GM21381 (cell line): ENCODE results near the gene MORC4.
"Not testable (repeated sequence)": the region's sequence is repeated elsewhere in the genome, so short reads cannot be mapped to it uniquely, and the experiment has no call there.

ENCODE experiments used
- ATAC-seq: cut with Tn5 transposase; IDR thresholded peaks from one replicate; pipeline ENCODE4 v1.9.1; 2021; ENCODE audit warnings: mild to moderate bottlenecking, moderate library complexity; ENCODE audit not compliant: unreplicated experiment

The MORC4 gene

GRCh38 chrX:107000013-107000515, at the start of gene MORC4:
TSS of gene MORC4 (minus strand) at chrX:107000212. CDS start at chrX:106999969, 243 bp downstream.
- peak; percentile 92 for ATAC-seq

DNA sequence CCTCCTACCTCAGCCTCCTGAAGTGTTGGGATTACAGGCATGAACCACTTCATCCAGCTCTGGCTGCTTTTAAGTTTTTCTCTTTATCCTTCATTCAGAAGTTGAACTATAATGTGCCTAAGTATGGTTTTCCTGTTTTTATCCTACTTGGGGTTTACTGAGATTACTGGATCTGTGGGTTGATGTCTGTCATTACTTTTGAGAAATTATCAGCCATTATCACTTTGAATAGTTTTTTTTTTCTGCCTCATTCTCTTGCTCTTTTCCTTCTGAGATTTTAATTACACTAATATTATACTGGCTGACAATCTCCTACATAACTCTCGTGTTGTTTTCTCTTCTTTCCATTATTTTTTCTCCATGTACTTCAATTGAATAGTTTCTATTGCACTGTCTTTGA, 47.6 kb upstream of the MORC4 start:
- no peak for ATAC-seq

DNA sequence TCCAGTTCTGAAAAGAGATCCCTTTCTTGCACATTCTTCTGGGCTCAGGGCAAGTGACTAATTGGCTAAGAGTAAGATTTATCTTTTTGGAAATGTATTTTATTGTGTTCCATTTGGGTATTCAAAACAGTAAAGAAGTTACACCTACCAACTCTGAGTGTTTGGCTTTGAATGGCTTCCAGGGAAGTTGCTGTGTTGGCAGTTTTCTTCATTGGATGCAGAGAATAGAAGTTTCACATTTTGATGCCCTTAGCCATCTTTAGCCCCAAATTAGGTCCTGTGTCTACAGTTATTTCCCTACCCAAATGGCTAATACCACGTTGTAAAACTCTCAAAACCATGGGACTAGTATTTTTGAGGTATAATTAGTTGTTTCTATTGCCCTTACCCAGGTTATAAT, 29.7 kb upstream of the MORC4 start:
- no peak for ATAC-seq

DNA sequence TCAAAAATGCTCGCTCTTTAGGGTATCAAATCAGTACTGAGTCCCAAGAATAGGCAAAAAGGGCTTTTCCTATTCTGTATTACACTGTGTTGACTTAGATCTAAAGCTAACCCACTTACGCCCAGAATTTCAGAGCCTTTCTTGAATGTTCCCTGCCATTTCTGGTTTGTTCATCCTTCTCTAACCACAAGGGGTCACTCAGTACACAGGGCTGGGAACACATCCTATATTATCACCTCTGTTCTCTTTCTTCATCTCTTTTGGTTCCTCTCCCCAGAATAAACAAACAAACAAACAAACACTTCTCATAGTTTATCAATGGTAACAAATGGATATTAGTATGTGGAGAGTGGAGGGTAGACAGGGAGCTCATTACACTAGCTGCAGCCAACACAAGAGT, 25.5 kb upstream of the MORC4 start:
- no peak for ATAC-seq

DNA sequence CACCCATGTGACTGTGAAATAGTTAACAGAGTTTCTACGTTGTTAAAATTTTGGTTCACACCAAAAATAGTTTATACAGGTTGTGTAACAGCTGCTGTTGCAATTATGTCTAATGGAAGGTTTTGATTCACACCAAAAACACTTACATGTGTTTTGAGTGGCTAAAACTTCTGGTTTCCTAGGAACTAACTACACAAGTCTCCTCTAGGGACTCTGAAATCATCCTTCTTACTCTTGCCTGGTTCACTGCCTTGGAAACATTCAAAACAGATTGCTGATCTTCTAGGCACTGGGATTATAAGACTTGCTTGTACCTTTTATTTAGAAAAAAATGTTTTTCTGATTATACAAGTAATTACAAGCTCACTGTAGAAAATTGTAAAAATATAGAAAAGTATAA, 14.9 kb upstream of the MORC4 start:
- no peak for ATAC-seq

GRCh38 chrX:107008034-107008433, 8.0 kb upstream of the MORC4 start:
- no peak for ATAC-seq

DNA sequence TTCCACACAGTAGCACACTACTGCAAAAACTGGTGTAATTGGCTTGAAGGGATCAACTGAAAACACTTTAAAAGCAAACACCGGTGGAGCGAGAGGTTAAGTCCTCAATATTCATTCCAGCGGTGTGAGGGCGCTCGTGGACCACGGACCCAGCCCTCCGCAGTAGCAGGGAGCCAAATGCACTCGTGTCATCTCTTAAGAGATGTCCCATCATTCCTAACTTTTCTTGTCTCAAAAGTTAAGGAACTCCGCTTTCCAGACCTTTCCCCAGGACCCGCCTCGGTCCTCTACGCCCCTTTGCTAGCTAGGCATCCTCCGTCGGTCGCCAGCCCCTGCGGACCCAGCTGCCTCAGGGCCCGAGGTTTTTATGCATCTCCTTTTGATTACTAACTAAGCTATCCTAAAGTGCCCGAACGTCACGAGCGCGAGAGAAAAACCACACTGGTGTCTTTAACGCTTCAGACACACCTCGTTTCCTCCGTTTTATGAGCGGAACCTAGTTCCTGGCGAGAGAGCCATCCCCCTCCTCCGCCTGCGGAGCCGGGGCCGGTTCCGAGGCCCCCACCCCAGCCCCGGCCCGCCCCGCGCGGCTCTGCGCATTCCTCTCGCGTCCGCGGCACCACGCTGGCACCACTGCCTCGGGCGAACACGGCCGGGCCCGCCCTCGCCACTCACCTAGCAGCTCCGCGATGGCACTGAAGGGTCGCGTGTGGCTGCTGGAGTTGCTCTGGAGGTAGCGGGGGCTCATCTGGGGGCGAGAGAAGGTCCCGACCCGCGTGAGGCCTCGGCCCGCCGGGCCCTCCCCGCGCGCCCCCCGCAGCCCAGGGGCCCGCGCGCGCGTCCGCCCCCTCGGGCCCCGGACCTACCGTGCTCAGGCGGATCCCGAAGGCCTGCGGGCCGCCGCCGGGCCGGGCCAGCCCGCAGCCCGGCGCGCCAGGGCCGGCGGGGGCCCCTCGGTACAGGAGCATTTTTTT, 723 bp downstream of the MORC4 start:
- ATAC-seq: peak; percentile 37

DNA sequence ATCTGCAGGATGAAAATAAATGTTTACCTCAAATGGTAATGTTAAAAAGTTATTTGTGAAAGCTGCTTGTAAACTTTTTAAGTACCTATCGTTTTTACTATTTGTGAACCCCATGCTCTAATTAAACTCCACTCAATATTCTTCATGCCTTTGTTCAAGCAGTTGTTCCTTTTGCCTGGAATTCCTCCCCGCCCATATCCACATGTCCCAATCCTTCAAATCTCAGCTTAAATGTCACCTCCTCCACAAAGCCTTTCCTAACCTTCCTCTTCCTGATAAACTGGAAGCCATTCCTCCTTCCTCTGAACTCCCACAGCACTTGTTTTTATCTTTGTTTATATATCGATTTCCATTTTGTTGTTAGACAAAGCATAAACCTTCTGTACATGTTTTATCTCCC, 2.4 kb downstream of the MORC4 start:
- ATAC-seq: no peak

DNA sequence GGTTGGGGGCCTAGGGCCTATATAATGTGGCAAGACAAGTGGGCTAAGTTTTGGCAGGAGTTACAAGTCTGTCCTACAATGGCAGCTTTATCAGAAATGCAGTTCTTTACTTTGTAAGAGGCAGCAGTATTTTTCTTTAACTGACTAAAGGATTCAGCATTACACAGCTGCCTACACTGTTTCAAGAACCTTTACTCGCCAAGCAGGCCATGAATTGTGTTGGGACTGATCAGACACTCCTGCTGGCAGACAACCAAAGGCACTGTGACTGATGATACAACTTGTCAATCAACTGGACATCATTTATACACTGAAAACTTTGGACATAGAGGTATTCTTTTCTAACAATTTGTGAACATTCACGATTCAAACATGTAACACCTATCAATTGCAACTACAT, 4.3 kb downstream of the MORC4 start:
- no peak for ATAC-seq

DNA sequence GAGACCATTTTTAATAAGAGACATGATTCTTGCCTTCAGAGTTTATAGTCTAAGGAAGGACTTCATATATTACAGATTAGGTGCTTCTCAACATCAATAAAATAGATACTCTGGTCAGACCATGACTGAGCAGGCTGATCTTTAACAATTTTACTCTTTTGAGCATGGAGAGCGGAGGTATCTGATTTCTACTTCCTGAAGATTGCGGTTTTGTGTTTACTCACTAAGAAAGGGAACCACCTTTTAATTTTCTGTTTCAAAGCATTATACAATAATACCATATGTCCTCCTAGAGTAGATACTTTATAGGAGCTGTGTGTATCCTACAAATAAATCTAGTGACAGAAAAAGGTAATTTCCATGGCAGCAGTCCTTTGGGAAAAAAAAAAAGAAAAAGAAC, 12.5 kb downstream of the MORC4 start:
- no peak for ATAC-seq

GRCh38 chrX:106980952-106981626, 18.9 kb downstream of the MORC4 start:
- no peak for ATAC-seq

DNA sequence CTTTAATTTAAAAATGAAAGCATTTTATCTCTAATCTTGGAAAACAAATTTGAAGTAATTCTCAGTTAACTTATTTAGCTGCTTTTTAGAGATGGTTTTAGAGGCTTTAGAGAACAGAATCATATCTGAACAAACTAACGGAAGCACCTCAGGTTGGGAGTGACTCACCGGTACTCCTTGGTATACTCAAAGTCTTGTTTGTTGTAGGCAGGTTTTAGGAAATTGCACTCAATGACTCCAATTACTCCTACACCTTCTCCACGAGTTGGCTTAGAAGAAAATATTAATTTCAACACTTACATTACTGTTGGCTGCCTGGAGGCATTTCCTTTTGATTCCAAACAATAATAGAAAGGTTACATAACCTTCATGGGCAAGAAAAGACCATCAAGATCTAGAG, 23.6 kb downstream of the MORC4 start:
- ATAC-seq: no peak

GRCh38 chrX:106973433-106974149, 26.4 kb downstream of the MORC4 start:
- ATAC-seq: no peak

- no peak for ATAC-seq
Measured at GRCh38 chrX:106972896-106973295, 27.1 kb downstream of the MORC4 start.

DNA sequence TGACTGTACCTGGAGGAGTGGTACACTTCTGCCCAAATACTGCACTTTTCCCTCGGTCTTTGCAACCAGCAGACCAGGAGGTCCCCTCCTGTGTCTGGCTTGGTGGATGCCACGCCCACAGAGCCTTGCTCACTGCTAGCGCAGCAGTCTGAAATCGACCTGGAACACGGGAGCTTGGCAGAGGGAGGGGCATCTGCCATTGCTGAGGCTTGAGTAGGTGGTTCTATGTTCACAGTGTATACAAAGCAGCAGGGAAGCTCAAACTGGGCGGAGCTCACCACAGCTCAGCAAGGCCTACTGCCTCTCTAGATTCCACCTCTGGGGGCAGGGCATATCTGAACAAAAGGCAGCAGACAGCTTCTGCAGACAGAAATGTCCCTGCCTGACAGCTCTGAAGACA, 33.5 kb downstream of the MORC4 start:
- not testable (repeated sequence) for ATAC-seq

DNA sequence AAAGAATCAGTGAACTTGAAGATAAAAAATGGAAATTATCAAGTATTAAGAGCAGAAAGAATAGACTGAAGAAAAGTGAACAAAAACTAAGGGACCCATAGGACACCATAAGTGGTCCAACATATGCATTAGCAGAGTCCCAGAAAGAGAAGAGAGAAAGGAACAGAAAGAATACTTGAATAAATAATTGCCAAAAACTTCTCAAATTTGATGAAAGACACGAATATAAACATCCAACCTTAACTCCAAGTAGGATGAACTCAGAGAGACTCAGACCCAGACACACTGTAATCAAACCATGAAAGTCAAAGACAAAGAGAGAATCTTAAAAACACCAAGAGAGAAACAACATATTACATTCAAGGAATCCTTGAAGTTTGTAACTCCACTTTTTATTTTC, 35.7 kb downstream of the MORC4 start:
- no peak for ATAC-seq

DNA sequence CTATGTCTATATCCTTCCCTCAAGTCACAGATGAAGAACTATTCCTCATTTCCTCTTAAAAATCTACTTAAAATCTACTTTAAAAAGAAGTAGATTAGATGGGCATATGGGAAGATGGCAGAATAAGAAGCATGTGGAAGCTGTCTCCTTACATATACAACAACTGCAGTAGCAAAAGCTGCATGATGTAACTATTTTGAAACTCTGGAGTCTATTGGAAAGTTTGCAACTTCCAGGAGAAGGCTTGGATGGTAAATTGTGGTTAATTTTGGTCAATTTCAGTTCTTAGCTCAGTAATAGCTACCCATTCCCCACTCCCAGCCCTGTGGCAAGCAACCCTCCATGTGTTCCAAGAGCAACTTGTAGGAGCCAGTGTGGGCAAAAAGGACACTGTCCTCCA, 36.9 kb downstream of the MORC4 start:
- ATAC-seq: no peak

- ATAC-seq: no peak
Measured at GRCh38 chrX:106959901-106960300, 40.1 kb downstream of the MORC4 start.

- no peak for ATAC-seq
Measured at GRCh38 chrX:106957856-106958255, 42.2 kb downstream of the MORC4 start.

DNA sequence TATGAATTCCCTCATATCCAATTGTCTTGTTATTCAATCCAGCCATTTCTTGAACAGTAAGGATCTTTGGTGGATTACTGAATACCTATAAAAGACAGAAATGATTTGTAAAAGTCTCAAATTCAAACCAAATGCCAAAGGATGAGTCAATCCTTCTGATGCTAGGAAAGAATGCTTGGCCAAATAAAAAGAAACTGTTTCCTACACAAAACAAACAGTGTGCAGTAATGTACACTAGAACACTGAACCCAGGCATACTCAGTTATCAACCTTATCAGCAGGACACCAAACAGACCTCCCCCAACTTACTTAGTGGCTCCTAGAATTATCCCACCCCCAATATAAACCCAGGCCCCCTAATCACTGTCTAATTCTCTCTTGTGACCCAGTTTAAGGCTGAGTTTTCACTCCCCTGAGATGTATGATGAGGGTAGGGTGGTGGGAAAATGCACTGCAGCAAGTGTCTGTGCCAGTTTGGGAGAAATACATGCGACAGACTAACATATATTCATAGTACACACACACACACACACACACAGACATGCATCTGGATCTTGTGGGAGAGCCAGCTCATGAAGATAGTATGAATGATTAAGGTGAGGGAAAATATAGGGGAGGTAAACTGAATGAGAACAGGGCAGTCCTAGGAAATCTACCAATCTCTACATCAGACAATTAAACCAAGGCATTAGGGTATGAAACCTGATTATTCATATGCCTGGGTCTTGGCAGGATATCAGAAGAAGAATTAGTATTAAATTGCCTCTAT, 44.8 kb downstream of the MORC4 start:
- no peak for ATAC-seq

DNA sequence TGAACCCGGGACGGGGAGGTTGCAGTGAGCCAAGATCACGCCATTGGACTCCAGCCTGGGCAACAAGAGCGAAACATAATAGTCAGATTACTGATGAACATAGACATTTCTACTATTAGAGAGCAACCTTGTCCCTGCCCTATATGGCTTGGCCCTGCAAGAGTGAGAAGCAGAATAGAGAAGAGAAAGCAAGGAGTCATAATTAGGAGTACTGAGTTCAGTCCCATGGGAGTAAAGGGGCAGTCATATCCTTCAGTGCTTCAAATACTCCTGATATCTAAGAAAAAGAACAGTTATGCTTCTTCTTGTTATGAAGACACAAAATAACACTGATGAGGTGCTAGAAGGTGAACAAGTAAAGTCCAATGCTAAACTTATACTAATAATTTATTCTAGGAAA, 46.0 kb downstream of the MORC4 start:
- ATAC-seq: no peak
